Panc1 (cell line): ENCODE data around the gene DNAJC30. TPM values are rescaled to one million over a fixed set of nuclear protein-coding genes. Genes with fewer than 3 reads are reported as not detected.
A peak's percentile ranks its signal among the peaks of the same experiment; 100 is the strongest.

Source experiments
- ATAC-seq: fragments of 200-7000 bp; cut with Tn5 transposase; 2 replicates; pipeline ENCODE4 v1.9.1; 2020; ENCODE audit warnings: mild to moderate bottlenecking, moderate library complexity
- BruUV-seq: library from RNA; stranded (reverse); fragments of 400-500 nt; replicated peaks from 2 replicates; lab custom pipeline; 2021; lab: Mats Ljungman, UMichigan
- CTCF ChIA-PET: fragments of 300-600 bp; sonication (Branson Sonifier 250); formaldehyde crosslinking; loops from one replicate; lab custom pipeline; 2022; ENCODE audit warnings: antibody characterized with exemption; lab: Charles Lee
- POLR2A ChIA-PET: fragments of 300-600 bp; sonication (Branson Sonifier 250); formaldehyde crosslinking; loops from one replicate; lab custom pipeline; 2022; ENCODE audit warnings: antibody characterized with exemption; lab: Charles Lee
- DNase-seq: peaks from one replicate; pipeline ENCODE4 v3.0.0-alpha.2; 2010; ENCODE audit warnings: low read depth, low spot score
- H3K27ac ChIP-seq: 2 replicates; pipeline ENCODE4 v1.5.1; 2011; ENCODE audit warnings: mild to moderate bottlenecking, low read length, inconsistent platforms
- H3K27me3 ChIP-seq: fragments of 200-500 bp; sonication (Bioruptor generic); 2 replicates; pipeline ENCODE4 v1.6.0; 2014; ENCODE audit warnings: low read length, inconsistent platforms; ENCODE audit not compliant: control insufficient read depth, insufficient read depth
- H3K36me3 ChIP-seq: fragments of 200-500 bp; sonication (Bioruptor generic); 2 replicates; pipeline ENCODE4 v1.5.1; 2014; ENCODE audit warnings: inconsistent platforms, mild to moderate bottlenecking, low read length, moderate library complexity; ENCODE audit not compliant: control insufficient read depth, insufficient read depth
- H3K4me1 ChIP-seq: 2 replicates; pipeline ENCODE4 v1.5.1; 2011; ENCODE audit warnings: inconsistent platforms, mild to moderate bottlenecking, low read length, moderate library complexity; ENCODE audit not compliant: control insufficient read depth, insufficient read depth
- H3K4me3 ChIP-seq, 2 experiments: 2 replicates each; pipeline ENCODE4 v1.5.1; 2011 to 2012; ENCODE audit warnings: low read depth in 2 of 2, low read length in 2 of 2, mild to moderate bottlenecking in 2 of 2, inconsistent platforms in 1 of 2, moderate library complexity in 1 of 2
- H3K9me3 ChIP-seq: fragments of 200-500 bp; sonication (Bioruptor generic); 2 replicates; pipeline ENCODE4 v1.5.1; 2014; ENCODE audit warnings: low read depth, mild to moderate bottlenecking, inconsistent platforms, low read length, moderate library complexity; ENCODE audit not compliant: control insufficient read depth, insufficient read depth
- POLR2AphosphoS5 ChIP-seq: IDR thresholded peaks from 2 replicates; pipeline ENCODE4 v1.6.1; 2012; ENCODE audit warnings: mild to moderate bottlenecking, low read depth, low read length, moderate library complexity
- SIN3A ChIP-seq: IDR thresholded peaks from 2 replicates; pipeline ENCODE4 v1.6.1; 2012; ENCODE audit warnings: low read depth, mild to moderate bottlenecking, low read length, moderate library complexity, borderline replicate concordance; ENCODE audit not compliant: insufficient read depth
- TCF7L2 ChIP-seq: IDR thresholded peaks from 2 replicates; pipeline ENCODE4 v1.6.1; 2011; ENCODE audit warnings: mild to moderate bottlenecking, low read depth, low read length, inconsistent platforms
- in situ Hi-C: cut with HindIII; loops from 2 replicates; pipeline ENCODE4 v1.10.0; 2016; ENCODE audit warnings: low sequenced_read_pairs, low pct_unique_long_range_greater_than_20kb
- intact Hi-C: fragments of 100-400 bp; cut with micrococcal nuclease; formaldehyde crosslinking; loops from one replicate; pipeline ENCODE4 v1.10.0; 2022; ENCODE audit not compliant: unreplicated experiment
- total RNA-seq: library from RNA; stranded (reverse); gene quantifications from one replicate; pipeline ENCODE4 v1.2.1, GENCODE V29; 2021; ENCODE audit not compliant: unreplicated experiment
- TF ChIP-seq, protein P1 (sequence below): fragments of 450-650 bp; IDR thresholded peaks from 2 replicates; pipeline ENCODE4 v1.5.1; 2017; ENCODE audit warnings: mild to moderate bottlenecking
- TF ChIP-seq, protein P2 (sequence below), 2 experiments: IDR thresholded peaks; 2 replicates each; pipeline ENCODE4 v1.6.1; 2011 to 2012; ENCODE audit warnings: low read depth in 2 of 2, control low read depth in 1 of 2, low read length in 1 of 2, mild to moderate bottlenecking in 1 of 2, moderate library complexity in 1 of 2; ENCODE audit not compliant: insufficient read depth in 1 of 2

The DNAJC30 gene
- total RNA-seq, 1 experiment from 2014 or later = 11.1 TPM

DNA sequence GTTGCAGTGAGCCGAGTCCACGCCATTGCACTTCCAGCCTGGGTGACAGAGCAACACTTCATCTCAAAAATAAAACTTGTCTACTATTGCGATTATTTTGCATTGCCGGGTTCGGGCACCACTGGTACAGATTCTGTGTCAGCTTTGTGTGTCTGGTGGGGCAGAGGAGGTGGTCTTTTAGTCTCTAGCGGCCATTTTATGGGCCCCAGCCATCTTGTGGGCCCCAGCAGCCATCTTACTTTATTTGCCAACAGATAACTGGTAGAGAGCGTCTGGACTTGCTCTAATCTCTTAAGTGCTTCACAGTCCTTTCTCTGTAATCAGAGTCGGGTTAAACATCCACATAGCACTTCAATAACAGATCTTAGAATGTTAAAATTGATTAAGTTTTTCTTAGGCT lies 5.0 kb upstream of the DNAJC30 start:
- intact Hi-C loops (no loop called here), in situ Hi-C loops (no loop called here)
- Histone ChIP-seq H3K36me3 (peaks cover 29% of the 10 kb centered on the region), H3K9me3 (no peaks in the 10 kb centered on the region), H3K27ac (no peak overlapping the region), H3K4me3 (no peak overlapping the region), H3K27me3 (no peaks in the 10 kb centered on the region), H3K4me1 (peaks cover 6% of the 10 kb centered on the region; the same call in 1 of the 2 replicates)
- ChIA-PET CTCF (no interaction called here), POLR2A (no interaction called here)
- no TSS peak for BruUV-seq
- TF ChIP-seq POLR2AphosphoS5 = no peak
- TF ChIP-seq, protein P1, sequence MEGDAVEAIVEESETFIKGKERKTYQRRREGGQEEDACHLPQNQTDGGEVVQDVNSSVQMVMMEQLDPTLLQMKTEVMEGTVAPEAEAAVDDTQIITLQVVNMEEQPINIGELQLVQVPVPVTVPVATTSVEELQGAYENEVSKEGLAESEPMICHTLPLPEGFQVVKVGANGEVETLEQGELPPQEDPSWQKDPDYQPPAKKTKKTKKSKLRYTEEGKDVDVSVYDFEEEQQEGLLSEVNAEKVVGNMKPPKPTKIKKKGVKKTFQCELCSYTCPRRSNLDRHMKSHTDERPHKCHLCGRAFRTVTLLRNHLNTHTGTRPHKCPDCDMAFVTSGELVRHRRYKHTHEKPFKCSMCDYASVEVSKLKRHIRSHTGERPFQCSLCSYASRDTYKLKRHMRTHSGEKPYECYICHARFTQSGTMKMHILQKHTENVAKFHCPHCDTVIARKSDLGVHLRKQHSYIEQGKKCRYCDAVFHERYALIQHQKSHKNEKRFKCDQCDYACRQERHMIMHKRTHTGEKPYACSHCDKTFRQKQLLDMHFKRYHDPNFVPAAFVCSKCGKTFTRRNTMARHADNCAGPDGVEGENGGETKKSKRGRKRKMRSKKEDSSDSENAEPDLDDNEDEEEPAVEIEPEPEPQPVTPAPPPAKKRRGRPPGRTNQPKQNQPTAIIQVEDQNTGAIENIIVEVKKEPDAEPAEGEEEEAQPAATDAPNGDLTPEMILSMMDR = no peak
- ATAC-seq (no peak), DNase-seq (no peak)

DNA sequence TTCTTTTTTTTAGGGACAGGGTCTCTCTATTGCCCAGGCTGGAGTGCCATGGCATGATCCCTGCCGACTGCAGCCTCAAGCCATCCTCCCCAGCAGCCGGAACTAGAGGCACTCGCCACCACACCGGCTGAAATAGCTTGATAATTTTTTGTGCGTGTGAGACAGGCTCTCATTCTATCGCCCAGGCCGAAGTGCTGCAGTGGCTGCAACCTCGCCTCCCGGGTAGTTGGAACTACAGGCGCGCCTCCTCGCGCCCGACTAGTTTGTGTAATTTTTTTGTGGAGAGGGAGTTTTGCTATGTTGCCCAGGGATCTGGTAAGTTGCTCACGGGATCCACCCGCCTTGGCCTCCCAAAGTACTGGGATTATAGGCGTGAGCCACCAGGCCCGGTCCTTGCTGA lies 2.1 kb upstream of the DNAJC30 start:
- no peak for TF ChIP-seq TCF7L2
- Histone ChIP-seq H3K36me3 (peaks cover 15% of the 10 kb centered on the region), H3K4me1 (peaks cover 20% of the 10 kb centered on the region), H3K4me3 (no peak overlapping the region), H3K27me3 (no peaks in the 10 kb centered on the region), H3K9me3 (no peaks in the 10 kb centered on the region), H3K27ac (no peak overlapping the region)
- ChIA-PET POLR2A (no interaction called here), CTCF (interaction anchor here (1.1 kb wide), 1 partner anchor 12 kb away, joined by 11 read pairs; no protein-coding TSS in a partner anchor)
- ATAC-seq = no peak
- no peak for DNase-seq
- in situ Hi-C loops (no loop called here), intact Hi-C loops (no loop called here)
- BruUV-seq = no TSS peak

DNA sequence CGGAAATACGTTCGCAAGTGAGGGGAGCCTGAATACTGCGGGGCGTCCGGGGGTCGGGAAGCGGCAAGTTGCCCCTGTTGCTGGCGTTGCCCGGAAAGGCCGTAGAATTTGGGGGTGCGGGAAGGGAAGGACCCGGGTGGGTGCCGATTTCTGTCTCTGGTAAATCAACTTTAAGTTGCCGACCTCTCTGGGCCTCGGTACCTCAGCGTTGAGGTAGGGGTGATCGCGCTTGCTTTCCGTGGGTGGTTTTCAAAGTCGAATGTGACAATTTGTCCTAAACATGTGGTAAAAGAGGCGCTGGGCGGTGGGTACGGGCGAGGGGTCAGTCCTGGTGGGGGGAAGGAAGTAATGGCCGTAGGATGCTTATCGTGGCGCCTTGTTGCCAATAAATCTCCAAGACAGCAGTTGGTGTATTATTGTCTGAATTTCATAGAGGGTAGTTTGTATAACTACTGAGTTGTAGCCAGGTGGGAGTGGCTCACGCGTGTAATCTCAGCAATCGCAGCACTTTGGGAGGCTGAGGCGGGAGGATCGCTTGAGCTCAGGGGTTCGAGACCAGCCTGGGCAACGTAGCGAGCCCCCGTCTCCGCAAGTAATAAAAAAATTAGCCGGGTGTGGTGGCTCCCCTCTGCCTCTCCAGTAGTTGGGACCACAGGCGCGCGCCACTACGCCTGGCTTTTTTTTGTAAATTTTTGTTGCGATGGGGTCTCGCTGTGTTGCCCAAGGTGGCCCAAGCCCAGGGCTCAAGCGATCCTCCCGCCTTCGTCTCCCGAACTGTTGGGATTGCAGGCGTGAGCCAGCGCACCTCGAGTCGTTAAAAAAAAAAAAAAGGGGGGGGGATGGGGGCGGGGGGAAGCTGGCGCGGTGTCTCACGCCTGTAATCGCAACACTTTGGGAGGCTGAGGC lies 788 bp upstream of the DNAJC30 start:
- ChIA-PET POLR2A (interaction anchor here (0.6 to 0.9 kb wide), 6 partner anchors 12 to 405 kb away, joined by 3 to 8 read pairs (median 4); no protein-coding TSS in a partner anchor), CTCF (interaction anchor here (0.6 to 1.1 kb wide), 3 partner anchors 11 to 61 kb away, joined by 3 to 11 read pairs (median 3); no protein-coding TSS in a partner anchor)
- H3K36me3 ChIP-seq = peaks cover 15% of the 10 kb centered on the region
- TSS peak; percentile 93 for BruUV-seq
- ATAC-seq = peak; percentile 12
- intact Hi-C loops (no loop called here), in situ Hi-C loops (no loop called here)
- peak overlapping the region; percentile 66 to 98 for H3K4me3 ChIP-seq
- H3K4me1 ChIP-seq = peaks cover 25% of the 10 kb centered on the region
- DNase-seq = no peak
- peak overlapping the region; percentile 80 for H3K27ac ChIP-seq
- TF ChIP-seq POLR2AphosphoS5 (no peak), TCF7L2 (no peak), SIN3A (no peak)
- TF ChIP-seq, protein P1 = no peak
- TF ChIP-seq, protein P2, sequence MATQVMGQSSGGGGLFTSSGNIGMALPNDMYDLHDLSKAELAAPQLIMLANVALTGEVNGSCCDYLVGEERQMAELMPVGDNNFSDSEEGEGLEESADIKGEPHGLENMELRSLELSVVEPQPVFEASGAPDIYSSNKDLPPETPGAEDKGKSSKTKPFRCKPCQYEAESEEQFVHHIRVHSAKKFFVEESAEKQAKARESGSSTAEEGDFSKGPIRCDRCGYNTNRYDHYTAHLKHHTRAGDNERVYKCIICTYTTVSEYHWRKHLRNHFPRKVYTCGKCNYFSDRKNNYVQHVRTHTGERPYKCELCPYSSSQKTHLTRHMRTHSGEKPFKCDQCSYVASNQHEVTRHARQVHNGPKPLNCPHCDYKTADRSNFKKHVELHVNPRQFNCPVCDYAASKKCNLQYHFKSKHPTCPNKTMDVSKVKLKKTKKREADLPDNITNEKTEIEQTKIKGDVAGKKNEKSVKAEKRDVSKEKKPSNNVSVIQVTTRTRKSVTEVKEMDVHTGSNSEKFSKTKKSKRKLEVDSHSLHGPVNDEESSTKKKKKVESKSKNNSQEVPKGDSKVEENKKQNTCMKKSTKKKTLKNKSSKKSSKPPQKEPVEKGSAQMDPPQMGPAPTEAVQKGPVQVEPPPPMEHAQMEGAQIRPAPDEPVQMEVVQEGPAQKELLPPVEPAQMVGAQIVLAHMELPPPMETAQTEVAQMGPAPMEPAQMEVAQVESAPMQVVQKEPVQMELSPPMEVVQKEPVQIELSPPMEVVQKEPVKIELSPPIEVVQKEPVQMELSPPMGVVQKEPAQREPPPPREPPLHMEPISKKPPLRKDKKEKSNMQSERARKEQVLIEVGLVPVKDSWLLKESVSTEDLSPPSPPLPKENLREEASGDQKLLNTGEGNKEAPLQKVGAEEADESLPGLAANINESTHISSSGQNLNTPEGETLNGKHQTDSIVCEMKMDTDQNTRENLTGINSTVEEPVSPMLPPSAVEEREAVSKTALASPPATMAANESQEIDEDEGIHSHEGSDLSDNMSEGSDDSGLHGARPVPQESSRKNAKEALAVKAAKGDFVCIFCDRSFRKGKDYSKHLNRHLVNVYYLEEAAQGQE (IDR thresholded peaks at IDR 0.05; ENCODE audit: insufficient read depth in 1 of 2, low read depth in 2 of 2, low read length in 1 of 2) = no peak
- H3K9me3 ChIP-seq = no peaks in the 10 kb centered on the region
- H3K27me3 ChIP-seq = no peaks in the 10 kb centered on the region
